Panc1 (cell line): ENCODE data around the gene ZNF554. TPM values are rescaled to one million over a fixed set of nuclear protein-coding genes. Genes with fewer than 3 reads are reported as not detected.

Experiments used
- ATAC-seq: fragments of 200-7000 bp; cut with Tn5 transposase; 2 replicates; pipeline ENCODE4 v1.9.1; 2020; ENCODE audit warnings: mild to moderate bottlenecking, moderate library complexity
- BruUV-seq: library from RNA; stranded (reverse); fragments of 400-500 nt; replicated peaks from 2 replicates; lab custom pipeline; 2021; lab: Mats Ljungman, UMichigan
- CTCF ChIA-PET: fragments of 300-600 bp; sonication (Branson Sonifier 250); formaldehyde crosslinking; loops from one replicate; lab custom pipeline; 2022; ENCODE audit warnings: antibody characterized with exemption; lab: Charles Lee
- POLR2A ChIA-PET: fragments of 300-600 bp; sonication (Branson Sonifier 250); formaldehyde crosslinking; loops from one replicate; lab custom pipeline; 2022; ENCODE audit warnings: antibody characterized with exemption; lab: Charles Lee
- DNase-seq: peaks from one replicate; pipeline ENCODE4 v3.0.0-alpha.2; 2010; ENCODE audit warnings: low read depth, low spot score
- H3K27ac ChIP-seq: 2 replicates; pipeline ENCODE4 v1.5.1; 2011; ENCODE audit warnings: mild to moderate bottlenecking, low read length, inconsistent platforms
- H3K27me3 ChIP-seq: fragments of 200-500 bp; sonication (Bioruptor generic); 2 replicates; pipeline ENCODE4 v1.6.0; 2014; ENCODE audit warnings: low read length, inconsistent platforms; ENCODE audit not compliant: control insufficient read depth, insufficient read depth
- H3K36me3 ChIP-seq: fragments of 200-500 bp; sonication (Bioruptor generic); 2 replicates; pipeline ENCODE4 v1.5.1; 2014; ENCODE audit warnings: inconsistent platforms, mild to moderate bottlenecking, low read length, moderate library complexity; ENCODE audit not compliant: control insufficient read depth, insufficient read depth
- H3K4me1 ChIP-seq: 2 replicates; pipeline ENCODE4 v1.5.1; 2011; ENCODE audit warnings: inconsistent platforms, mild to moderate bottlenecking, low read length, moderate library complexity; ENCODE audit not compliant: control insufficient read depth, insufficient read depth
- H3K4me3 ChIP-seq, 2 experiments: 2 replicates each; pipeline ENCODE4 v1.5.1; 2011 to 2012; ENCODE audit warnings: low read depth in 2 of 2, low read length in 2 of 2, mild to moderate bottlenecking in 2 of 2, inconsistent platforms in 1 of 2, moderate library complexity in 1 of 2
- H3K9me3 ChIP-seq: fragments of 200-500 bp; sonication (Bioruptor generic); 2 replicates; pipeline ENCODE4 v1.5.1; 2014; ENCODE audit warnings: low read depth, mild to moderate bottlenecking, inconsistent platforms, low read length, moderate library complexity; ENCODE audit not compliant: control insufficient read depth, insufficient read depth
- CTCF ChIP-seq: fragments of 450-650 bp; IDR thresholded peaks from 2 replicates; pipeline ENCODE4 v1.5.1; 2017; ENCODE audit warnings: mild to moderate bottlenecking
- POLR2AphosphoS5 ChIP-seq: IDR thresholded peaks from 2 replicates; pipeline ENCODE4 v1.6.1; 2012; ENCODE audit warnings: mild to moderate bottlenecking, low read depth, low read length, moderate library complexity
- REST ChIP-seq, 2 experiments: IDR thresholded peaks; 2 replicates each; pipeline ENCODE4 v1.6.1; 2011 to 2012; ENCODE audit warnings: low read depth in 2 of 2, control low read depth in 1 of 2, low read length in 1 of 2, mild to moderate bottlenecking in 1 of 2, moderate library complexity in 1 of 2; ENCODE audit not compliant: insufficient read depth in 1 of 2
- SIN3A ChIP-seq: IDR thresholded peaks from 2 replicates; pipeline ENCODE4 v1.6.1; 2012; ENCODE audit warnings: low read depth, mild to moderate bottlenecking, low read length, moderate library complexity, borderline replicate concordance; ENCODE audit not compliant: insufficient read depth
- TCF7L2 ChIP-seq: IDR thresholded peaks from 2 replicates; pipeline ENCODE4 v1.6.1; 2011; ENCODE audit warnings: mild to moderate bottlenecking, low read depth, low read length, inconsistent platforms
- in situ Hi-C: cut with HindIII; loops from 2 replicates; pipeline ENCODE4 v1.10.0; 2016; ENCODE audit warnings: low sequenced_read_pairs, low pct_unique_long_range_greater_than_20kb
- intact Hi-C: fragments of 100-400 bp; cut with micrococcal nuclease; formaldehyde crosslinking; loops from one replicate; pipeline ENCODE4 v1.10.0; 2022; ENCODE audit not compliant: unreplicated experiment
- total RNA-seq: library from RNA; stranded (reverse); gene quantifications from one replicate; pipeline ENCODE4 v1.2.1, GENCODE V29; 2021; ENCODE audit not compliant: unreplicated experiment

ZNF554 gene
- total RNA-seq, 1 experiment from 2014 or later: 1.5 TPM

GRCh38 chr19:2788237-2788636 is 31.4 kb upstream of the ZNF554 start:
- BruUV-seq: no TSS peak
- TF ChIP-seq TCF7L2: no peak
- TF ChIP-seq CTCF: no peak
- no peak for TF ChIP-seq POLR2AphosphoS5
- TF ChIP-seq SIN3A: no peak
- TF ChIP-seq REST (IDR thresholded peaks at IDR 0.05; ENCODE audit: insufficient read depth in 1 of 2, low read depth in 2 of 2, low read length in 1 of 2): no peak
- CTCF ChIA-PET: no interaction called here
- intact Hi-C loops (no loop called here), in situ Hi-C loops (no loop called here)
- no peak overlapping the region for H3K27ac ChIP-seq
- peaks cover 4% of the 10 kb centered on the region for H3K36me3 ChIP-seq
- ATAC-seq: no peak
- DNase-seq: no peak
- no peaks in the 10 kb centered on the region for H3K27me3 ChIP-seq
- H3K9me3 ChIP-seq: no peaks in the 10 kb centered on the region
- POLR2A ChIA-PET: no interaction called here
- H3K4me1 ChIP-seq: peaks cover 3% of the 10 kb centered on the region; the same call in 1 of the 2 replicates
- H3K4me3 ChIP-seq: no peak overlapping the region

- H3K27ac ChIP-seq: no peak overlapping the region
- H3K27me3 ChIP-seq: no peaks in the 10 kb centered on the region
- BruUV-seq: no TSS peak
- intact Hi-C loops: no loop called here
- TF ChIP-seq SIN3A (no peak), REST (IDR thresholded peaks at IDR 0.05; ENCODE audit: insufficient read depth in 1 of 2, low read depth in 2 of 2, low read length in 1 of 2) (no peak)
- DNase-seq: no peak
- POLR2A ChIA-PET: no interaction called here
- CTCF ChIA-PET: no interaction called here
- ATAC-seq: no peak
- H3K4me3 ChIP-seq: no peak overlapping the region
- in situ Hi-C loops: no loop called here
- H3K4me1 ChIP-seq: no peaks in the 10 kb centered on the region
- H3K36me3 ChIP-seq: peaks cover 4% of the 10 kb centered on the region
- no peaks in the 10 kb centered on the region for H3K9me3 ChIP-seq
Measured at GRCh38 chr19:2790194-2790556, 29.5 kb upstream of the ZNF554 start.
